Endothelial cell (in vitro differentiated cells): ENCODE measurements around the gene TNFAIP3. TPM values are rescaled to one million over a fixed set of nuclear protein-coding genes. Genes with fewer than 3 reads are reported as not detected.

Experiments used
- DNase-seq: peaks from one replicate; pipeline ENCODE4 v3.0.0; 2021; ENCODE audit warnings: low spot score
- H3K27ac Mint-ChIP-seq: one replicate; pipeline ENCODE4 v1.8.0; 2021; ENCODE audit warnings: mixed read lengths, inconsistent platforms; ENCODE audit not compliant: unreplicated experiment
- H3K27me3 Mint-ChIP-seq: one replicate; pipeline ENCODE4 v1.8.0; 2021; ENCODE audit warnings: mild to moderate bottlenecking, moderate library complexity, mixed read lengths, inconsistent platforms; ENCODE audit not compliant: unreplicated experiment
- H3K36me3 Mint-ChIP-seq: one replicate; pipeline ENCODE4 v1.8.0; 2021; ENCODE audit warnings: mild to moderate bottlenecking, low read depth, mixed read lengths, inconsistent platforms; ENCODE audit not compliant: unreplicated experiment
- H3K4me1 Mint-ChIP-seq: one replicate; pipeline ENCODE4 v1.8.0; 2021; ENCODE audit warnings: mild to moderate bottlenecking, mixed read lengths, inconsistent platforms; ENCODE audit not compliant: unreplicated experiment
- H3K4me3 Mint-ChIP-seq: one replicate; pipeline ENCODE4 v1.8.0; 2021; ENCODE audit warnings: mild to moderate bottlenecking, mixed read lengths, inconsistent platforms; ENCODE audit not compliant: unreplicated experiment
- H3K9me3 Mint-ChIP-seq: one replicate; pipeline ENCODE4 v1.8.0; 2021; ENCODE audit warnings: mixed read lengths, inconsistent platforms; ENCODE audit not compliant: unreplicated experiment
- CTCF ChIP-seq: fragments of 200-600 bp; sonication (generic); IDR thresholded peaks from one replicate; pipeline ENCODE4 v1.5.0; 2021; ENCODE audit warnings: antibody characterized with exemption; ENCODE audit not compliant: unreplicated experiment
- total RNA-seq: library from RNA; stranded (reverse); fragmentation: NEBNext Ultra II Directional; extraction: Animal tissue kit (Norgen Biotek cat#: 25700); gene quantifications from one replicate; pipeline ENCODE4 v1.2.1, GENCODE V29; 2021; ENCODE audit not compliant: unreplicated experiment

Gene TNFAIP3
- total RNA-seq, 1 donor from 2014 or later: 22.6 TPM

GRCh38 chr6:137821491-137821890 lies 45.6 kb upstream of the TNFAIP3 start:
- Mint-ChIP-seq H3K4me1 (no peaks in the 10 kb centered on the region), H3K27ac (no peak overlapping the region), H3K4me3 (no peak overlapping the region), H3K27me3 (peaks cover 2% of the 10 kb centered on the region), H3K9me3 (no peaks in the 10 kb centered on the region), H3K36me3 (no peaks in the 10 kb centered on the region)
- TF ChIP-seq CTCF: no peak
- no peak for DNase-seq

GRCh38 chr6:137823826-137824555 lies 43.1 kb upstream of the TNFAIP3 start:
- TF ChIP-seq CTCF: no peak
- Mint-ChIP-seq H3K27me3 (peaks cover 2% of the 10 kb centered on the region), H3K27ac (peak overlapping the region; percentile 62), H3K36me3 (no peaks in the 10 kb centered on the region), H3K4me1 (no peaks in the 10 kb centered on the region), H3K4me3 (no peak overlapping the region), H3K9me3 (no peaks in the 10 kb centered on the region)
- DNase-seq: no peak

GRCh38 chr6:137824556-137824879 lies 42.5 kb upstream of the TNFAIP3 start:
- H3K4me1 Mint-ChIP-seq: no peaks in the 10 kb centered on the region
- H3K9me3 Mint-ChIP-seq: no peaks in the 10 kb centered on the region
- DNase-seq: no peak
- H3K27ac Mint-ChIP-seq: peak overlapping the region; percentile 11
- TF ChIP-seq CTCF: no peak
- H3K4me3 Mint-ChIP-seq: no peak overlapping the region
- H3K27me3 Mint-ChIP-seq: peaks cover 2% of the 10 kb centered on the region
- H3K36me3 Mint-ChIP-seq: no peaks in the 10 kb centered on the region

GRCh38 chr6:137824896-137825295 lies 42.2 kb upstream of the TNFAIP3 start:
- Mint-ChIP-seq H3K9me3 (no peaks in the 10 kb centered on the region), H3K4me1 (no peaks in the 10 kb centered on the region), H3K27ac (peak overlapping the region; percentile 15), H3K27me3 (peaks cover 2% of the 10 kb centered on the region), H3K36me3 (no peaks in the 10 kb centered on the region), H3K4me3 (no peak overlapping the region)
- no peak for TF ChIP-seq CTCF
- DNase-seq: no peak

GRCh38 chr6:137827411-137827940 lies 39.6 kb upstream of the TNFAIP3 start:
- DNase-seq: no peak
- Mint-ChIP-seq H3K9me3 (no peaks in the 10 kb centered on the region), H3K4me1 (no peaks in the 10 kb centered on the region), H3K36me3 (no peaks in the 10 kb centered on the region), H3K27ac (no peak overlapping the region), H3K4me3 (no peak overlapping the region), H3K27me3 (peaks cover 6% of the 10 kb centered on the region)
- no peak for TF ChIP-seq CTCF
